ENCODE measurements around the gene ZBTB47. TPM values are rescaled to one million over a fixed set of nuclear protein-coding genes. Genes with fewer than 3 reads are reported as not detected.
A peak's percentile ranks its signal among the peaks of the same experiment; 100 is the strongest.

ZBTB47 gene
- total and polyA plus RNA-seq, 2 experiments from 2014 or later = 7.0 to 14.2 TPM

GRCh38 chr3:42655980-42656679, 2.6 kb downstream of the ZBTB47 start:
- Histone ChIP-seq H3K4me2 (peak overlapping the region; percentile 97), H4K20me1 (ENCODE audit: insufficient read depth, poor library complexity, severe bottlenecking) (no peaks in the 10 kb centered on the region), H3K9me3 (ENCODE audit: low read depth) (no peaks in the 10 kb centered on the region), H3K36me3 (replicated peaks; ENCODE audit: insufficient read depth, low read depth) (no peaks in the 10 kb centered on the region), H3K4me3 (no peak overlapping the region), H3K9me2 (replicated peaks; ENCODE audit: insufficient read depth) (no peaks in the 10 kb centered on the region), H3K27me3 (no peaks in the 10 kb centered on the region), H3K79me2 (peaks cover 8% of the 10 kb centered on the region), H3K27ac (no peak overlapping the region), H2AFZ (no peak overlapping the region), H3K4me1 (ENCODE audit: insufficient read depth) (peaks cover 33% of the 10 kb centered on the region)
- WGBS (ENCODE audit: low lambda C conversion rate, missing lambda C conversion rate) = 90% methylated on average over 6 of the region's 6 CpGs
- no peak for TF ChIP-seq EZH2phosphoT487 (IDR thresholded peaks at IDR 0.05; ENCODE audit: low read depth, severe bottlenecking, unreplicated experiment)
- TF ChIP-seq EZH2 (IDR thresholded peaks at IDR 0.05; ENCODE audit: borderline replicate concordance) = no peak
- TF ChIP-seq, protein P1, sequence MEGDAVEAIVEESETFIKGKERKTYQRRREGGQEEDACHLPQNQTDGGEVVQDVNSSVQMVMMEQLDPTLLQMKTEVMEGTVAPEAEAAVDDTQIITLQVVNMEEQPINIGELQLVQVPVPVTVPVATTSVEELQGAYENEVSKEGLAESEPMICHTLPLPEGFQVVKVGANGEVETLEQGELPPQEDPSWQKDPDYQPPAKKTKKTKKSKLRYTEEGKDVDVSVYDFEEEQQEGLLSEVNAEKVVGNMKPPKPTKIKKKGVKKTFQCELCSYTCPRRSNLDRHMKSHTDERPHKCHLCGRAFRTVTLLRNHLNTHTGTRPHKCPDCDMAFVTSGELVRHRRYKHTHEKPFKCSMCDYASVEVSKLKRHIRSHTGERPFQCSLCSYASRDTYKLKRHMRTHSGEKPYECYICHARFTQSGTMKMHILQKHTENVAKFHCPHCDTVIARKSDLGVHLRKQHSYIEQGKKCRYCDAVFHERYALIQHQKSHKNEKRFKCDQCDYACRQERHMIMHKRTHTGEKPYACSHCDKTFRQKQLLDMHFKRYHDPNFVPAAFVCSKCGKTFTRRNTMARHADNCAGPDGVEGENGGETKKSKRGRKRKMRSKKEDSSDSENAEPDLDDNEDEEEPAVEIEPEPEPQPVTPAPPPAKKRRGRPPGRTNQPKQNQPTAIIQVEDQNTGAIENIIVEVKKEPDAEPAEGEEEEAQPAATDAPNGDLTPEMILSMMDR (IDR thresholded peaks at IDR 0.05; ENCODE audit: poor library complexity) = no peak
- peak; percentile 28 for DNase-seq (ENCODE audit: low spot score)

DNA sequence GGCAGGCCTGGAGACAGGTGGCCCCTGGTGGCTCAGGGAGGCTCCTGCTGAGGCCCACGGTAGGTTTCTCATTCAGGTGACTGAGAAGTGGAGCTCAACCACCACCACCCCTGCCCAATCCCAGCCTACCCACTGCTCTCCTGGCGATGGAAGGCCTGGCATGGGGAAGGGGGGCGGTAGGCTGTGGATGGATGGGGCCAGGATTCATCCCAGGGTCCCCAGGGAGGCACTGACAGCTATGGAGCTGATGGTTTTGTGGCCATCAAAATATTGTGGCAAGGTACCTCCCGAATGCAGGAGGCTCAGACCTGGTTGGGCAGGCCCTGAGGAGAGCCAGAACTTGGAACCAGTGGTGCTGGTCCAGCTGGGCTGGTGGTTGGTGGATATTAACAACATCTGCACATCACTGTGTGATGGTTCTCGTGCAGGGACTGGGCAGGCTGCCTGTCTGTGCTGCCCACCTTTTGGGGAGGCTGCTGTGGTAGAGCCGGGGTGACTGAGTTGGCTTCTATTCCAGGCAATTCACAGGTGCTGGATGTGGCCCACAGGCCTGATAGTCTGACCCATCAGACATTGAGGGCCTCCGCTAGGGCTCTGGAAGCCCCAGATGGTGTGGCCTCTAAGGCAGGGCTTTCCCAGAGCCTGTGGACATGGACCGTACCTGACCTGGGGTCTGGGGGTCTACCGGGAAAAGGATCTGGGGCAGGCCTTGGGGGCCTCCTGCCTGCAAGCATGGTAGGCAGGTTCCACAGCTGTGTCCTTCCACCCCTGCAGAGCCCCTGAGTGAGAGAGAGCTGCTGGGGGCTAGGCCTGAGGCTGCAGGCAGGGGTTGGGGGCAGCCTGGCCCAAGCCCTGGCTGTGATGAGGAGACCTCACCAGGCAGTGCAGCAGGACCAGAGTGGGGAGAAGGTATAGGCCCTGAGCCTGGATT, 3.4 kb downstream of the ZBTB47 start:
- peaks cover 7% of the 10 kb centered on the region for H3K79me2 ChIP-seq
- H3K4me2 ChIP-seq = no peak overlapping the region
- H4K20me1 ChIP-seq (ENCODE audit: insufficient read depth, poor library complexity, severe bottlenecking) = no peaks in the 10 kb centered on the region
- DNase-seq (ENCODE audit: low spot score) = no peak
- no peaks in the 10 kb centered on the region for H3K36me3 ChIP-seq (replicated peaks; ENCODE audit: insufficient read depth, low read depth)
- H3K4me1 ChIP-seq (ENCODE audit: insufficient read depth) = peaks cover 24% of the 10 kb centered on the region
- no peaks in the 10 kb centered on the region for H3K27me3 ChIP-seq
- no peak overlapping the region for H3K27ac ChIP-seq
- H3K9me2 ChIP-seq (replicated peaks; ENCODE audit: insufficient read depth) = no peaks in the 10 kb centered on the region
- no peaks in the 10 kb centered on the region for H3K9me3 ChIP-seq (ENCODE audit: low read depth)
- TF ChIP-seq, protein P1 (IDR thresholded peaks at IDR 0.05; ENCODE audit: poor library complexity) = no peak
- TF ChIP-seq EZH2phosphoT487 (IDR thresholded peaks at IDR 0.05; ENCODE audit: low read depth, severe bottlenecking, unreplicated experiment) = no peak
- no peak for TF ChIP-seq EZH2 (IDR thresholded peaks at IDR 0.05; ENCODE audit: borderline replicate concordance)
- no peak overlapping the region for H3K4me3 ChIP-seq
- no peak overlapping the region for H2AFZ ChIP-seq
- WGBS (ENCODE audit: low lambda C conversion rate, missing lambda C conversion rate) = 91% methylated on average over 8 of the region's 9 CpGs

GRCh38 chr3:42657675-42658074, 4.2 kb downstream of the ZBTB47 start:
- Histone ChIP-seq H3K36me3 (replicated peaks; ENCODE audit: insufficient read depth, low read depth) (no peaks in the 10 kb centered on the region), H2AFZ (no peak overlapping the region), H3K27ac (no peak overlapping the region), H3K27me3 (no peaks in the 10 kb centered on the region), H3K4me1 (ENCODE audit: insufficient read depth) (peaks cover 17% of the 10 kb centered on the region), H3K79me2 (peaks cover 1% of the 10 kb centered on the region), H3K9me2 (replicated peaks; ENCODE audit: insufficient read depth) (no peaks in the 10 kb centered on the region), H3K9me3 (ENCODE audit: low read depth) (no peaks in the 10 kb centered on the region), H4K20me1 (ENCODE audit: insufficient read depth, poor library complexity, severe bottlenecking) (no peaks in the 10 kb centered on the region), H3K4me2 (no peak overlapping the region), H3K4me3 (no peak overlapping the region)
- WGBS (ENCODE audit: low lambda C conversion rate, missing lambda C conversion rate) = 92% methylated on average over 4 of the region's 4 CpGs
- no peak for DNase-seq (ENCODE audit: low spot score)
- TF ChIP-seq EZH2 (IDR thresholded peaks at IDR 0.05; ENCODE audit: borderline replicate concordance) = no peak
- TF ChIP-seq, protein P1 (IDR thresholded peaks at IDR 0.05; ENCODE audit: poor library complexity) = no peak
- TF ChIP-seq EZH2phosphoT487 (IDR thresholded peaks at IDR 0.05; ENCODE audit: low read depth, severe bottlenecking, unreplicated experiment) = no peak

Data from hepatocyte (in vitro differentiated cells).